AG10803 (cell line): ENCODE results near the gene ACVR1B.

Experiments
- DNase-seq: peaks from one replicate; pipeline ENCODE4 v3.0.0; 2010; ENCODE audit warnings: low read depth
- H3K4me3 ChIP-seq: 2 replicates; pipeline ENCODE4 v1.5.1; 2011; ENCODE audit warnings: mild to moderate bottlenecking, low read length, control low read depth
- TF ChIP-seq, protein P1 (sequence below): conservative IDR thresholded peaks from 2 replicates; pipeline ENCODE4 v1.5.1; 2011; ENCODE audit warnings: mild to moderate bottlenecking, low read length, control low read depth, inconsistent platforms

Gene ACVR1B

DNA sequence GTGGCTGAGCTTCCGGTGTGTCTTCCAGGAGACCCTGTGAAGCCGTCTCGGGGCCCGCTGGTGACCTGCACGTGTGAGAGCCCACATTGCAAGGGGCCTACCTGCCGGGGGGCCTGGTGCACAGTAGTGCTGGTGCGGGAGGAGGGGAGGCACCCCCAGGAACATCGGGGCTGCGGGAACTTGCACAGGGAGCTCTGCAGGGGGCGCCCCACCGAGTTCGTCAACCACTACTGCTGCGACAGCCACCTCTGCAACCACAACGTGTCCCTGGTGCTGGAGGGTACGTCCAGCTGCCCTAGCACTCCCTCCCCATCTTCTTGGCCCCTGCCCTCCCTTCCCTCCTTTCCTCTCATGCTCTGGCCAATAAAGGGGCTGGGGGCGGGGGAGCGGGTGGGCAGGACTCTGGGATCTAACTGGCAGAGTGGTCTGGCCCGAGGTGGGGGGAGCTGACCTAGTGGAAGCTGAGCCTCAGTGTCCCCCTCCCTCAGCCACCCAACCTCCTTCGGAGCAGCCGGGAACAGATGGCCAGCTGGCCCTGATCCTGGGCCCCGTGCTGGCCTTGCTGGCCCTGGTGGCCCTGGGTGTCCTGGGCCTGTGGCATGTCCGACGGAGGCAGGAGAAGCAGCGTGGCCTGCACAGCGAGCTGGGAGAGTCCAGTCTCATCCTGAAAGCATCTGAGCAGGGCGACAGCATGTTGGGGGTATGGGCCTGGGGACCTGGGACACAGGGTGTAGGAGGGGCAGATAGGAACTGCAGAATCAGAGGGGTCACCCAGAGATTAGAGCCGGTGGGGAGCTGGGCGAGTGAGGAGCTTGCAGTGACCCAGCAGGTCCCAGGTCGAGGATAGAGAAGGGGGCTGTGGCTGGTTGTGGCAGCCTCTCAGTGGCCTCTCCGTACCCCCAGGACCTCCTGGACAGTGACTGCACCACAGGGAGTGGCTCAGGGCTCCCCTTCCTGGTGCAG, 38.1 kb upstream of the ACVR1B start:
- DNase-seq = no peak
- H3K4me3 ChIP-seq = no peak overlapping the region
- TF ChIP-seq, protein P1, sequence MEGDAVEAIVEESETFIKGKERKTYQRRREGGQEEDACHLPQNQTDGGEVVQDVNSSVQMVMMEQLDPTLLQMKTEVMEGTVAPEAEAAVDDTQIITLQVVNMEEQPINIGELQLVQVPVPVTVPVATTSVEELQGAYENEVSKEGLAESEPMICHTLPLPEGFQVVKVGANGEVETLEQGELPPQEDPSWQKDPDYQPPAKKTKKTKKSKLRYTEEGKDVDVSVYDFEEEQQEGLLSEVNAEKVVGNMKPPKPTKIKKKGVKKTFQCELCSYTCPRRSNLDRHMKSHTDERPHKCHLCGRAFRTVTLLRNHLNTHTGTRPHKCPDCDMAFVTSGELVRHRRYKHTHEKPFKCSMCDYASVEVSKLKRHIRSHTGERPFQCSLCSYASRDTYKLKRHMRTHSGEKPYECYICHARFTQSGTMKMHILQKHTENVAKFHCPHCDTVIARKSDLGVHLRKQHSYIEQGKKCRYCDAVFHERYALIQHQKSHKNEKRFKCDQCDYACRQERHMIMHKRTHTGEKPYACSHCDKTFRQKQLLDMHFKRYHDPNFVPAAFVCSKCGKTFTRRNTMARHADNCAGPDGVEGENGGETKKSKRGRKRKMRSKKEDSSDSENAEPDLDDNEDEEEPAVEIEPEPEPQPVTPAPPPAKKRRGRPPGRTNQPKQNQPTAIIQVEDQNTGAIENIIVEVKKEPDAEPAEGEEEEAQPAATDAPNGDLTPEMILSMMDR = no peak

DNA sequence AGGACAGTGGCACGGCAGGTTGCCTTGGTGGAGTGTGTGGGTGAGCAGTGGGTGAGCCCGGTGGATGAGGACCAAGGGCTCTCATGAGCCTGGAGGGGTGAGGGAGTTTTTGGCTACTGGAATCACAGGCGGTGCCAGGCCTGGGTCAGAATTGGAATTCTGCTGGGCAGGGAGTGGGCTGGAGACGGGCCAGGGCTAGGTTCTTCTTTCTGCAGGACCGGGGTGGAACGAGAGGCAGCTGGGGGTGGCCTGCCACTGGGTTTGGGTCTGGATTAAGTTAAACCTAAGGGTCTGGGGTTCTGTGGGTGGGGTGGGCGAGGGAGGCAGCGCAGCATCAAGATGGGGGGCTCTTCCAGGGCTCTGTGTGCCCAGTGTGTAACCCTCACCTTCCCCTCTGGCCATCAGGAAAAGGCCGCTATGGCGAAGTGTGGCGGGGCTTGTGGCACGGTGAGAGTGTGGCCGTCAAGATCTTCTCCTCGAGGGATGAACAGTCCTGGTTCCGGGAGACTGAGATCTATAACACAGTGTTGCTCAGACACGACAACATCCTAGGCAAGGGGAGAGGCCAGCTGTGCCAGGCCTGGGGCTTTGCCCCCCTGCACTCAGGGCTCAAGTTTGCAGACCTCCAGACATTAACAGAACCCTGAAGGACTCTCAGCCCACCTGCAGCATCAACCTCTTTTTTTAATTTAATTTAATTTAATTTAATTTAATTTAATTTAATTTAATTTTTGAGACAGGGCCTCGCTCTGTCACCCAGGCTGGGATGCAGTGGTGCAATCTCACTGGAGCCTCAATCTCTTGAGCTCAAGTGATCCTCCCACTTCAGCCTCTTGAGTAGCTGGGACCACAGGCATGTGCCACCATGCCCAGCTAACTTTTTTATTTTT, 37.2 kb upstream of the ACVR1B start:
- no peak for DNase-seq
- H3K4me3 ChIP-seq = no peak overlapping the region
- TF ChIP-seq, protein P1 = no peak

DNA sequence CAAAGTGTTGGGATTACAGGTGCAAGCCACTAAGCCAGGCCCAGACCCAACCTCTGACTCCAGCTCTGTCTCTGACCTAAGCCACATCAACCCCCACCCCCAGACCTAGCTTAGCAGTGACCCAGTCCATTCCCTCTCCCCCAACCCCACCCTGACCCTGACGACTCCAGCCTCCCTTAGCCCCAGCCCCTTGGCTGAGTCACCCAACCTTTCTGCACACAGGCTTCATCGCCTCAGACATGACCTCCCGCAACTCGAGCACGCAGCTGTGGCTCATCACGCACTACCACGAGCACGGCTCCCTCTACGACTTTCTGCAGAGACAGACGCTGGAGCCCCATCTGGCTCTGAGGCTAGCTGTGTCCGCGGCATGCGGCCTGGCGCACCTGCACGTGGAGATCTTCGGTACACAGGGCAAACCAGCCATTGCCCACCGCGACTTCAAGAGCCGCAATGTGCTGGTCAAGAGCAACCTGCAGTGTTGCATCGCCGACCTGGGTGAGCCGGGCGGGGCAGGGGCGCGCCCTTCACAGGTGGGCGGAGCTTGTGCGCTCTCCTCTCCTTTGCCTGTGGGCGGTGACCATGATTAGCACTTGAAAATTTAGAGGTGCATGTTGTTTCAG, 36.4 kb upstream of the ACVR1B start:
- no peak overlapping the region for H3K4me3 ChIP-seq
- TF ChIP-seq, protein P1 = no peak
- DNase-seq = no peak

DNA sequence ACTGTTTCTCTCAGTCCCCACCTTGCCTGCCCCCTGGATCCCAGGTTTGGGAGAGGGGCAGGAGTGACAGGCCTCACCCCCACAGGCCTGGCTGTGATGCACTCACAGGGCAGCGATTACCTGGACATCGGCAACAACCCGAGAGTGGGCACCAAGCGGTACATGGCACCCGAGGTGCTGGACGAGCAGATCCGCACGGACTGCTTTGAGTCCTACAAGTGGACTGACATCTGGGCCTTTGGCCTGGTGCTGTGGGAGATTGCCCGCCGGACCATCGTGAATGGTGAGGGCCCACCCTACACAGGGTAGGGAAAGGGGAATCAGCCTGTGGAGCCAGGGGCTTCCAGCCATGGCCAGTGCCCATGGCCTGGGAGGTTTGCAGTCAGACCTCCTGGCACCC, 35.5 kb upstream of the ACVR1B start:
- DNase-seq = no peak
- H3K4me3 ChIP-seq = no peak overlapping the region
- TF ChIP-seq, protein P1 = no peak

DNA sequence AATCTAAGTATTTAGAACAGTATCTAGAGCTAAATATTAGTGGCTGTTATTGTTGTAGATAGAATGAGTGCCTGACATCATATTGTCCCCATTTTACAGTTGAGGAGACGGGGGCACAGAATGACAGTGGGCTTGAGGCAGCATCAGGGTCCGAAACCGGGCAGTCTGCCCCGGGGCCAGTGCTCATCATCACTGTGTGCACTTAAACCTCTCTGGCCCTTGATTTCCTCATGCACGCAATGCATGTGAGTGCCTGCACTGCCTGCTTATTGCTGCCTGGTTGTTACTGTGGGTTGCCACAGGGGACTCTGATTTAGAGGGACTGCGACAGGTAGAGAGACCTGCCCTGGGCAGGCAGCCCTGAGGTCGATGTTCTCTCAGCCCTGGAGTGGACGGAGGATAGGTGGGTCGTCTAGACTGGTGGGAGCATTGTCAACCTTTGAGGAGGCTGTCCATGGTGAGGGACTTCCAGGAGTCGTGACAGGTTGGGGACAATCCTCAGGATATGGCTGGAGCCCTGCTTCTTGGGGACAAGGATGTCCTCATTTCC, 34.4 kb upstream of the ACVR1B start:
- no peak for DNase-seq
- TF ChIP-seq, protein P1 = no peak
- no peak overlapping the region for H3K4me3 ChIP-seq

DNA sequence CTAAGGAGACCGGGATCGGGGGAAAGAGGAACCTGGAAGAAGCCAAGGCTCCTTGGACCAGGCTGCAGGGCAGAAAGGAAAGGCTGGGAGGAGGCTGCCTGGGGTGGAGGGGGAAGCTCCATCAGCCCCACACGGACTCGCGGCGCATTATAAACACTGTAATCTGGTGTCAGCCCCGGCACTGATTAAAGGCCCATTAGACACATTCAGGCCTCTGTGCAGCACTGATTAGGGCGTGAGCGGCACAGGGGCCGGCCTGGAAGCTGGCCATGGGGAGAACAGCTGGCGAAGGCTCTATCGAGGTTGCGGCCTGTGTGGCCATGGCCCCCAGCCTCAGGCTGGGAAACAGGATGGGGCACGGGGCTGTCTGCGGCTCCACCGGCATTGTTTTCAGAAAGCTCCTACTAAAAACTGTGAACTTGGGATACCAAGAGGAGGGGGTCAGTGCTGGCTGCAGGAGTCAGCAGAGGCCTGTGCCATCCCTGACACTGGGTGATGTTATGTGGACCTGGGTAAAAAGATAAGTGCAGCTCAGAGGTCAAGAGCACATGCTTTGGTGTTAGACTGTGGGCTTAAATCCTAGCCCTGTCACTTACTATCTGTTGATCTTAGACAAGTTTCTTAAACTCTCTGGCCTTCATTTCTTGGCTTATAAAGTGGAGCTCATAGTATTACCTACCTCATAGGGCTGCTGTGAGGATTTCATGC, 33.6 kb upstream of the ACVR1B start:
- DNase-seq = no peak
- H3K4me3 ChIP-seq = no peak overlapping the region
- TF ChIP-seq, protein P1 = no peak
